A673 (cell line): ENCODE measurements around the gene AVPR1A. TPM values are rescaled to one million over a fixed set of nuclear protein-coding genes. Genes with fewer than 3 reads are reported as not detected.

Experiments used
- BruUV-seq: library from RNA; stranded (reverse); fragments of 400-500 nt; replicated peaks from 2 replicates; lab custom pipeline; 2021; lab: Mats Ljungman, UMichigan
- CTCF ChIA-PET: fragments of 300-600 bp; sonication (Branson Sonifier 250); formaldehyde crosslinking; loops from one replicate; lab custom pipeline; 2022; ENCODE audit warnings: antibody characterized with exemption; lab: Charles Lee
- POLR2A ChIA-PET: fragments of 300-600 bp; sonication (Branson Sonifier 250); formaldehyde crosslinking; loops from one replicate; lab custom pipeline; 2022; ENCODE audit warnings: antibody characterized with exemption; ENCODE audit not compliant: low non-redundant PET; lab: Charles Lee
- DNase-seq: peaks from one replicate; pipeline ENCODE4 v3.0.0-alpha.2; 2015; ENCODE audit warnings: low spot score
- H3K27ac ChIP-seq: fragments of 200-600 bp; sonication (generic); 2 replicates; pipeline ENCODE4 v1.5.1; 2016; ENCODE audit warnings: mixed run types, low read depth, mild to moderate bottlenecking, mixed read lengths, antibody characterized with exemption, low read length; ENCODE audit not compliant: poor library complexity, severe bottlenecking
- H3K27me3 ChIP-seq: fragments of 200-600 bp; sonication (generic); replicated peaks from 2 replicates; pipeline ENCODE4 v1.6.1; 2017; ENCODE audit warnings: mixed run types, low read depth, mild to moderate bottlenecking, mixed read lengths, antibody characterized with exemption, low read length; ENCODE audit not compliant: insufficient read depth, poor library complexity
- H3K36me3 ChIP-seq: fragments of 200-600 bp; sonication (generic); 2 replicates; pipeline ENCODE4 v1.6.1; 2016; ENCODE audit warnings: mixed run types, mild to moderate bottlenecking, mixed read lengths, antibody characterized with exemption, low read length; ENCODE audit not compliant: insufficient read depth, poor library complexity, severe bottlenecking
- H3K4me1 ChIP-seq: fragments of 200-600 bp; sonication (generic); 2 replicates; pipeline ENCODE4 v1.6.1; 2017; ENCODE audit warnings: mixed run types, mild to moderate bottlenecking, mixed read lengths, antibody characterized with exemption, low read length; ENCODE audit not compliant: insufficient read depth, poor library complexity, severe bottlenecking
- H3K4me3 ChIP-seq: fragments of 200-600 bp; sonication (generic); 2 replicates; pipeline ENCODE4 v1.5.1; 2016; ENCODE audit warnings: low read depth, mixed run types, mild to moderate bottlenecking, mixed read lengths, low read length; ENCODE audit not compliant: poor library complexity, severe bottlenecking
- H3K9me3 ChIP-seq: fragments of 200-600 bp; sonication (generic); 2 replicates; pipeline ENCODE4 v1.6.1; 2016; ENCODE audit warnings: mixed run types, low read depth, mild to moderate bottlenecking, mixed read lengths, antibody characterized with exemption, low read length; ENCODE audit not compliant: poor library complexity, severe bottlenecking
- CTCF ChIP-seq: fragments of 300-800, 200-600 bp; sonication (generic); conservative IDR thresholded peaks from 2 replicates; pipeline ENCODE4 v1.5.1; 2017; ENCODE audit warnings: low read depth, mild to moderate bottlenecking, antibody characterized with exemption, low read length, moderate library complexity, mixed read lengths
- EZH2 ChIP-seq: fragments of 200-600 bp; sonication (generic); IDR thresholded peaks from 2 replicates; pipeline ENCODE4 v1.6.1; 2017; ENCODE audit warnings: borderline replicate concordance, low read depth, mild to moderate bottlenecking, mixed read lengths, antibody characterized with exemption, low read length; ENCODE audit not compliant: poor library complexity, severe bottlenecking
- intact Hi-C: fragments of 100-400 bp; cut with micrococcal nuclease; formaldehyde crosslinking; loops from one replicate; pipeline ENCODE4 v1.10.0; 2022; ENCODE audit not compliant: unreplicated experiment
- total RNA-seq: library from RNA; stranded (reverse); gene quantifications from 2 replicates; pipeline ENCODE4 v1.2.3, GENCODE V29; 2021

The AVPR1A gene
- total RNA-seq, 1 experiment from 2014 or later, result 1.9 TPM

- CTCF ChIA-PET, result no interaction called here
- TF ChIP-seq CTCF (no peak), EZH2 (no peak)
- H3K4me1 ChIP-seq, result no peaks in the 10 kb centered on the region
- H3K36me3 ChIP-seq, result no peaks in the 10 kb centered on the region
- no peak for DNase-seq
- no peak overlapping the region for H3K4me3 ChIP-seq
- POLR2A ChIA-PET, result no interaction called here
- intact Hi-C loops, result loop anchor here (5.0 to 10.0 kb wide), 2 partner anchors 320 to 1153 kb away; no protein-coding TSS in a partner anchor
- H3K9me3 ChIP-seq, result no peaks in the 10 kb centered on the region
- H3K27ac ChIP-seq, result no peak overlapping the region
- H3K27me3 ChIP-seq, result no peaks in the 10 kb centered on the region
- no TSS peak for BruUV-seq
These were observed 49.1 kb downstream of the AVPR1A start for GRCh38 chr12:63101920-63102319.

GRCh38 chr12:63098851-63099250, 52.1 kb downstream of the AVPR1A start:
- Histone ChIP-seq H3K4me3 (no peak overlapping the region), H3K4me1 (no peaks in the 10 kb centered on the region), H3K36me3 (no peaks in the 10 kb centered on the region), H3K9me3 (no peaks in the 10 kb centered on the region), H3K27ac (no peak overlapping the region), H3K27me3 (no peaks in the 10 kb centered on the region)
- CTCF ChIA-PET, result no interaction called here
- POLR2A ChIA-PET, result no interaction called here
- no peak for DNase-seq
- intact Hi-C loops, result no loop called here
- BruUV-seq, result no TSS peak
- no peak for TF ChIP-seq EZH2
- TF ChIP-seq CTCF, result 0 out of 2 replicates have a peak, but pooled peaks have one; percentile 9

- Histone ChIP-seq H3K4me3 (no peak overlapping the region), H3K9me3 (no peaks in the 10 kb centered on the region), H3K27ac (no peak overlapping the region), H3K4me1 (no peaks in the 10 kb centered on the region), H3K27me3 (no peaks in the 10 kb centered on the region), H3K36me3 (no peaks in the 10 kb centered on the region)
- DNase-seq, result no peak
- CTCF ChIA-PET, result interaction anchor here (0.6 kb wide), 1 partner anchor 657 kb away, joined by 4 read pairs; no protein-coding TSS in a partner anchor
- TF ChIP-seq CTCF (no peak), EZH2 (no peak)
- POLR2A ChIA-PET, result no interaction called here
- BruUV-seq, result no TSS peak
- intact Hi-C loops, result no loop called here
These were observed 55.5 kb downstream of the AVPR1A start for GRCh38 chr12:63095369-63095980.
